Fibroblast of mammary gland (primary cell): ENCODE results near the gene LRRC8C.

ENCODE experiments used
- DNase-seq: peaks from one replicate; pipeline ENCODE4 v3.0.0-alpha.2; 2010; ENCODE audit warnings: low read depth
- H3K4me3 ChIP-seq: 2 replicates; pipeline ENCODE4 v1.5.1; 2011; ENCODE audit warnings: low read depth, mild to moderate bottlenecking, low read length, moderate library complexity; ENCODE audit not compliant: control insufficient read depth
- CTCF ChIP-seq: conservative IDR thresholded peaks from 2 replicates; pipeline ENCODE4 v1.5.1; 2011; ENCODE audit warnings: low read depth, low read length, inconsistent platforms; ENCODE audit not compliant: control insufficient read depth, insufficient read depth

The LRRC8C gene

GRCh38 chr1:89644119-89644814, 11.3 kb downstream of the LRRC8C start:
- no peak overlapping the region for H3K4me3 ChIP-seq
- no peak for TF ChIP-seq CTCF
- no peak for DNase-seq

- H3K4me3 ChIP-seq, result no peak overlapping the region
- TF ChIP-seq CTCF, result no peak
- no peak for DNase-seq
These were observed 13.3 kb downstream of the LRRC8C start for GRCh38 chr1:89646259-89646658.

GRCh38 chr1:89649783-89650182, 16.9 kb downstream of the LRRC8C start:
- DNase-seq, result no peak
- TF ChIP-seq CTCF, result no peak
- H3K4me3 ChIP-seq, result no peak overlapping the region

GRCh38 chr1:89652373-89652772, 19.5 kb downstream of the LRRC8C start:
- no peak for DNase-seq
- no peak overlapping the region for H3K4me3 ChIP-seq
- no peak for TF ChIP-seq CTCF

- H3K4me3 ChIP-seq, result no peak overlapping the region
- TF ChIP-seq CTCF, result no peak
- no peak for DNase-seq
These were observed 25.0 kb downstream of the LRRC8C start for GRCh38 chr1:89657886-89658285.

- H3K4me3 ChIP-seq, result no peak overlapping the region
- no peak for TF ChIP-seq CTCF
- peak; percentile 44 for DNase-seq
These were observed 26.6 kb downstream of the LRRC8C start for GRCh38 chr1:89659322-89660081.
